NCI-H2171 (cell line): Measurements from ENCODE around the gene TEX53.

Source experiments
- DNase-seq: peaks from one replicate; lab custom pipeline; 2025; lab: John Stamatoyannopoulos, UW

Gene TEX53

GRCh38 chr9:114638404-114638803 lies 19.2 kb downstream of the TEX53 start:
- no peak for DNase-seq

GRCh38 chr9:114634387-114634786 lies 23.2 kb downstream of the TEX53 start:
- DNase-seq, result no peak

GRCh38 chr9:114633438-114634089 lies 24.0 kb downstream of the TEX53 start:
- no peak for DNase-seq

- no peak for DNase-seq
Measured at GRCh38 chr9:114631166-114631565, 26.4 kb downstream of the TEX53 start.

GRCh38 chr9:114629563-114630090 lies 28.0 kb downstream of the TEX53 start:
- no peak for DNase-seq

GRCh38 chr9:114627553-114627952 lies 30.1 kb downstream of the TEX53 start:
- DNase-seq, result no peak

- no peak for DNase-seq
Measured at GRCh38 chr9:114626415-114627020, 31.1 kb downstream of the TEX53 start.

GRCh38 chr9:114624677-114625076 lies 32.9 kb downstream of the TEX53 start:
- no peak for DNase-seq

- DNase-seq, result no peak
Measured at GRCh38 chr9:114621975-114622609, 35.5 kb downstream of the TEX53 start.

- no peak for DNase-seq
Measured at GRCh38 chr9:114621561-114621960, 36.0 kb downstream of the TEX53 start.

- no peak for DNase-seq
Measured at GRCh38 chr9:114619191-114619761, 38.3 kb downstream of the TEX53 start.

- DNase-seq, result no peak
Measured at GRCh38 chr9:114616684-114617520, 40.7 kb downstream of the TEX53 start.

GRCh38 chr9:114614373-114614772 lies 43.2 kb downstream of the TEX53 start:
- DNase-seq, result no peak

GRCh38 chr9:114613919-114614318 lies 43.7 kb downstream of the TEX53 start:
- no peak for DNase-seq

- no peak for DNase-seq
Measured at GRCh38 chr9:114613087-114613486, 44.5 kb downstream of the TEX53 start.

GRCh38 chr9:114612272-114612923 lies 45.2 kb downstream of the TEX53 start:
- DNase-seq, result no peak

GRCh38 chr9:114611516-114612271 lies 45.9 kb downstream of the TEX53 start:
- DNase-seq, result peak; percentile 61

- DNase-seq, result no peak
Measured at GRCh38 chr9:114608525-114608796, 49.1 kb downstream of the TEX53 start.

GRCh38 chr9:114607671-114608524 lies 49.7 kb downstream of the TEX53 start:
- DNase-seq, result no peak

- no peak for DNase-seq
Measured at GRCh38 chr9:114606597-114607207, 50.9 kb downstream of the TEX53 start.
